Measurements from ENCODE around the gene PHLPP1.

PHLPP1 gene

GRCh38 chr18:62876111-62876510 lies 160.8 kb downstream of the PHLPP1 start:
- DNase-seq (ENCODE audit: low read depth in 2 of 2): no peak
- no peak overlapping the region for H3K4me3 ChIP-seq (replicated peaks in 1 of 2; ENCODE audit: low read depth in 2 of 2, low read length in 2 of 2)
- no peak for TF ChIP-seq CTCF (IDR thresholded peaks at IDR 0.05; ENCODE audit: low read depth, low read length)

- TF ChIP-seq CTCF (IDR thresholded peaks at IDR 0.05; ENCODE audit: low read depth, low read length): no peak
- H3K4me3 ChIP-seq (replicated peaks in 1 of 2; ENCODE audit: low read depth in 2 of 2, low read length in 2 of 2): no peak overlapping the region
- no peak for DNase-seq (ENCODE audit: low read depth in 2 of 2)
Measured at GRCh38 chr18:62876828-62877227, 161.5 kb downstream of the PHLPP1 start.

GRCh38 chr18:62877411-62878221 lies 162.3 kb downstream of the PHLPP1 start:
- H3K4me3 ChIP-seq (replicated peaks in 1 of 2; ENCODE audit: low read depth in 2 of 2, low read length in 2 of 2): no peak overlapping the region
- no peak for TF ChIP-seq CTCF (IDR thresholded peaks at IDR 0.05; ENCODE audit: low read depth, low read length)
- DNase-seq (ENCODE audit: low read depth in 2 of 2): peak; percentile 42 to 89

GRCh38 chr18:62878305-62878704 lies 163.0 kb downstream of the PHLPP1 start:
- H3K4me3 ChIP-seq (replicated peaks in 1 of 2; ENCODE audit: low read depth in 2 of 2, low read length in 2 of 2): no peak overlapping the region
- no peak for TF ChIP-seq CTCF (IDR thresholded peaks at IDR 0.05; ENCODE audit: low read depth, low read length)
- DNase-seq (ENCODE audit: low read depth in 2 of 2): peak in 1 of 2 donors; percentile 15

GRCh38 chr18:62880034-62880433 lies 164.7 kb downstream of the PHLPP1 start:
- H3K4me3 ChIP-seq (replicated peaks in 1 of 2; ENCODE audit: low read depth in 2 of 2, low read length in 2 of 2): no peak overlapping the region
- TF ChIP-seq CTCF (IDR thresholded peaks at IDR 0.05; ENCODE audit: low read depth, low read length): no peak
- DNase-seq (ENCODE audit: low read depth in 2 of 2): no peak

GRCh38 chr18:62880673-62881364 lies 165.5 kb downstream of the PHLPP1 start:
- DNase-seq (ENCODE audit: low read depth in 2 of 2): no peak
- no peak overlapping the region for H3K4me3 ChIP-seq (replicated peaks in 1 of 2; ENCODE audit: low read depth in 2 of 2, low read length in 2 of 2)
- TF ChIP-seq CTCF (IDR thresholded peaks at IDR 0.05; ENCODE audit: low read depth, low read length): no peak
